OCI-LY7 (cell line): Measurements from ENCODE around the gene SH2B2. TPM values are rescaled to one million over a fixed set of nuclear protein-coding genes. Genes with fewer than 3 reads are reported as not detected.
"Not testable (repeated sequence)": the region's sequence is repeated elsewhere in the genome, so short reads cannot be mapped to it uniquely, and the experiment has no call there.

Source experiments
- BruUV-seq: library from RNA; stranded (reverse); fragments of 400-500 nt; replicated peaks from 2 replicates; lab custom pipeline; 2021; lab: Mats Ljungman, UMichigan
- CTCF ChIA-PET: fragments of 300-600 bp; sonication (Branson Sonifier 250); formaldehyde crosslinking; loops from one replicate; lab custom pipeline; 2022; ENCODE audit warnings: antibody characterized with exemption; ENCODE audit not compliant: unreplicated experiment; lab: Charles Lee
- POLR2A ChIA-PET: fragments of 300-600 bp; sonication (Branson Sonifier 250); formaldehyde crosslinking; loops from one replicate; lab custom pipeline; 2022; ENCODE audit warnings: antibody characterized with exemption; lab: Charles Lee
- DNase-seq: peaks from one replicate; pipeline ENCODE4 v3.0.0-alpha.2; 2015; ENCODE audit warnings: low spot score
- H2AFZ ChIP-seq: fragments of 200-600 bp; sonication (generic), shearing (Covaris generic); 2 replicates; pipeline ENCODE4 v1.6.1; 2014; ENCODE audit warnings: mild to moderate bottlenecking, antibody characterized with exemption, low read length, moderate library complexity
- H3K27ac ChIP-seq: fragments of 200-600 bp; sonication (generic); 2 replicates; pipeline ENCODE4 v1.5.1; 2014; ENCODE audit warnings: mixed run types, low read depth, mild to moderate bottlenecking, moderate library complexity, low read length, inconsistent platforms; ENCODE audit not compliant: poor library complexity, severe bottlenecking
- H3K36me3 ChIP-seq: fragments of 200-600 bp; sonication (generic); 2 replicates; pipeline ENCODE4 v1.6.1; 2014; ENCODE audit warnings: mild to moderate bottlenecking, antibody characterized with exemption, low read length, moderate library complexity, mixed read lengths; ENCODE audit not compliant: insufficient read depth
- H3K4me1 ChIP-seq: fragments of 200-600 bp; sonication (generic); 2 replicates; pipeline ENCODE4 v1.5.1; 2014; ENCODE audit warnings: mild to moderate bottlenecking, low read length; ENCODE audit not compliant: insufficient read depth, poor library complexity, severe bottlenecking
- H3K4me2 ChIP-seq: fragments of 200-600 bp; sonication (generic); 2 replicates; pipeline ENCODE4 v1.6.1; 2014; ENCODE audit warnings: mild to moderate bottlenecking, low read length
- H3K4me3 ChIP-seq: fragments of 200-600 bp; sonication (generic); 2 replicates; pipeline ENCODE4 v1.5.1; 2014; ENCODE audit warnings: mild to moderate bottlenecking, low read depth, low read length; ENCODE audit not compliant: poor library complexity, severe bottlenecking
- H3K79me2 ChIP-seq: fragments of 200-600 bp; sonication (generic); 2 replicates; pipeline ENCODE4 v1.6.1; 2016; ENCODE audit warnings: low read depth, mild to moderate bottlenecking, low read length, moderate library complexity, mixed read lengths; ENCODE audit not compliant: insufficient read depth
- H3K9me2 ChIP-seq: fragments of 200-600 bp; sonication (generic); 2 replicates; pipeline ENCODE4 v1.6.1; 2016; ENCODE audit warnings: mild to moderate bottlenecking, low read length, mixed read lengths; ENCODE audit not compliant: insufficient read depth
- H3K9me3 ChIP-seq: fragments of 200-600 bp; sonication (generic); 2 replicates; pipeline ENCODE4 v1.6.1; 2014; ENCODE audit warnings: mild to moderate bottlenecking, mixed run types, low read length, mixed read lengths
- H4K20me1 ChIP-seq: fragments of 200-600 bp; sonication (generic); 2 replicates; pipeline ENCODE4 v1.6.1; 2014; ENCODE audit warnings: mild to moderate bottlenecking, antibody characterized with exemption, low read length, moderate library complexity, mixed read lengths; ENCODE audit not compliant: insufficient read depth
- EZH2phosphoT487 ChIP-seq: fragments of 200-600 bp; sonication (generic); IDR thresholded peaks from 2 replicates; pipeline ENCODE4 v1.6.1; 2018; ENCODE audit warnings: low read depth, borderline replicate concordance, mild to moderate bottlenecking, mixed run types, antibody characterized with exemption, low read length, moderate library complexity, mixed read lengths
- intact Hi-C: fragments of 100-400 bp; cut with micrococcal nuclease; formaldehyde crosslinking; loops from one replicate; pipeline ENCODE4 v1.10.0; 2022; ENCODE audit not compliant: unreplicated experiment
- total RNA-seq, 2 experiments: library from RNA; depleted of rRNA in 1 of 2; stranded (reverse); fragments of >200 nt in 1 of 2; shearing (Covaris generic) in 1 of 2; gene quantifications; 2 replicates each; pipeline ENCODE4 v1.2.3, GENCODE V29; 2014 to 2022
- TF ChIP-seq, protein P1 (sequence below): fragments of 200-600 bp; sonication (generic); conservative IDR thresholded peaks from 2 replicates; pipeline ENCODE4 v1.5.1; 2014; ENCODE audit warnings: mild to moderate bottlenecking, antibody characterized with exemption, low read length, moderate library complexity, mixed read lengths

The SH2B2 gene
- total RNA-seq, 2 experiments from 2014 or later, result 42.0 to 131 TPM

GRCh38 chr7:102321351-102322201 is 34.9 kb downstream of the SH2B2 start:
- TF ChIP-seq EZH2phosphoT487, result no peak
- TF ChIP-seq, protein P1, sequence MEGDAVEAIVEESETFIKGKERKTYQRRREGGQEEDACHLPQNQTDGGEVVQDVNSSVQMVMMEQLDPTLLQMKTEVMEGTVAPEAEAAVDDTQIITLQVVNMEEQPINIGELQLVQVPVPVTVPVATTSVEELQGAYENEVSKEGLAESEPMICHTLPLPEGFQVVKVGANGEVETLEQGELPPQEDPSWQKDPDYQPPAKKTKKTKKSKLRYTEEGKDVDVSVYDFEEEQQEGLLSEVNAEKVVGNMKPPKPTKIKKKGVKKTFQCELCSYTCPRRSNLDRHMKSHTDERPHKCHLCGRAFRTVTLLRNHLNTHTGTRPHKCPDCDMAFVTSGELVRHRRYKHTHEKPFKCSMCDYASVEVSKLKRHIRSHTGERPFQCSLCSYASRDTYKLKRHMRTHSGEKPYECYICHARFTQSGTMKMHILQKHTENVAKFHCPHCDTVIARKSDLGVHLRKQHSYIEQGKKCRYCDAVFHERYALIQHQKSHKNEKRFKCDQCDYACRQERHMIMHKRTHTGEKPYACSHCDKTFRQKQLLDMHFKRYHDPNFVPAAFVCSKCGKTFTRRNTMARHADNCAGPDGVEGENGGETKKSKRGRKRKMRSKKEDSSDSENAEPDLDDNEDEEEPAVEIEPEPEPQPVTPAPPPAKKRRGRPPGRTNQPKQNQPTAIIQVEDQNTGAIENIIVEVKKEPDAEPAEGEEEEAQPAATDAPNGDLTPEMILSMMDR, result no peak
- no peaks in the 10 kb centered on the region for H4K20me1 ChIP-seq
- no peaks in the 10 kb centered on the region for H3K9me2 ChIP-seq
- peaks cover 7% of the 10 kb centered on the region for H3K4me1 ChIP-seq
- H3K27ac ChIP-seq, result no peak overlapping the region
- no peaks in the 10 kb centered on the region for H3K9me3 ChIP-seq
- DNase-seq, result no peak
- BruUV-seq, result no TSS peak
- H3K36me3 ChIP-seq, result peaks cover 76% of the 10 kb centered on the region
- ChIA-PET POLR2A (no interaction called here), CTCF (no interaction called here)
- no peaks in the 10 kb centered on the region for H3K79me2 ChIP-seq
- H3K4me3 ChIP-seq, result no peak overlapping the region
- no peak overlapping the region; the same call in 1 of the 2 replicates for H3K4me2 ChIP-seq
- intact Hi-C loops, result loop anchor here (5.0 kb wide), 2 partner anchors 34 to 66 kb away; partner anchors contain the start of gene SH2B2
- H2AFZ ChIP-seq, result no peak overlapping the region

DNA sequence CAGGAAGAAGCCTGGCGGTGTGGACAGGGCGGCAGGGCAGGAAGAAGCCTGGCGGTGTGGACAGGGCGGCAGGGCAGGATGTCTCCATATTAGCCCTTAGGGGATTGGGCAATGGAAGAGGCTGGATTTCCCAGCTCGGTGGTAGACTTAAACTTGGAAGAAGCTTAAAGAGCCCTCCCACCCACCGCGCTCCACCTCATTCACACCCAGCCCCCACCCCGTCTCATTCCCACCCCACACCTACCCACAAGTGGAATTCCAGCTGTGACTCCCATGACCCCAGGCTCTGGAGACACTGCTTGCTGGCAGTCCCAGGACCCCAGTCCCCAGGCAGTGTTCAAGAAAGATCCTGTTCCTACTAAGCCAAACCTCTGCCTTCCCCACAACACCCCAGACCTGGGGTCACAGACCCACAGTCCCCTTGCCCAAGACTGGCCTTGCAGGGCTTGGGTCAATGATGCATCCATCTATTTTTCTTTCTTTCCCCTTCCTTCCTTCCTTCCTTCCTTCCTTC is 35.6 kb downstream of the SH2B2 start:
- Histone ChIP-seq H3K4me3 (no peak overlapping the region), H4K20me1 (no peaks in the 10 kb centered on the region), H2AFZ (no peak overlapping the region), H3K9me2 (no peaks in the 10 kb centered on the region), H3K4me2 (no peak overlapping the region), H3K9me3 (no peaks in the 10 kb centered on the region), H3K36me3 (peaks cover 69% of the 10 kb centered on the region), H3K79me2 (no peaks in the 10 kb centered on the region), H3K4me1 (peaks cover 7% of the 10 kb centered on the region), H3K27ac (no peak overlapping the region)
- ChIA-PET POLR2A (interaction anchor here (0.7 kb wide), 1 partner anchor 10 kb away, joined by 6 read pairs; no protein-coding TSS in a partner anchor), CTCF (no interaction called here)
- no peak for TF ChIP-seq EZH2phosphoT487
- TF ChIP-seq, protein P1, result no peak
- DNase-seq, result no peak
- no TSS peak for BruUV-seq
- intact Hi-C loops, result loop anchor here (5.0 kb wide), 2 partner anchors 35 to 65 kb away; partner anchors contain the start of gene SH2B2

DNA sequence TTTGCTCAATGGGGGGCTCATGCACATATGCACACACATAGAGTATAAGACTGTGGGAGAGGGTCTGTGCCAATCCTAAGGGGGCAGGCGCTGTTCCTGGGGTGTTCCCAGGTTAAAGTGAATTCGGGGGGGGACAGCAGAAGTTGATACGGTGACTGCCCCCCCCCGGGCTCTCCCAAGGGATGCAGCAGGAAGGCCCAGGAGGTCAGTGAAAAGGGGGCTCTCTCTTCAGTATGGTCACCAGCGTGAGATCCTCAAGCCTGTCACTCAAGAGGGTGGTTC is 37.2 kb downstream of the SH2B2 start:
- no peak for DNase-seq
- Histone ChIP-seq H3K9me3 (no peaks in the 10 kb centered on the region), H3K9me2 (no peaks in the 10 kb centered on the region), H3K27ac (no peak overlapping the region), H3K4me2 (no peak overlapping the region), H2AFZ (no peak overlapping the region), H3K36me3 (peaks cover 53% of the 10 kb centered on the region), H3K4me3 (no peak overlapping the region), H3K79me2 (no peaks in the 10 kb centered on the region), H3K4me1 (peaks cover 16% of the 10 kb centered on the region), H4K20me1 (no peaks in the 10 kb centered on the region)
- TF ChIP-seq EZH2phosphoT487, result no peak
- TF ChIP-seq, protein P1, result no peak
- BruUV-seq, result no TSS peak
- intact Hi-C loops, result loop anchor here (5.0 kb wide), 2 partner anchors 37 to 63 kb away; partner anchors contain the start of gene SH2B2
- POLR2A ChIA-PET, result no interaction called here
- CTCF ChIA-PET, result no interaction called here

- POLR2A ChIA-PET, result interaction anchor here (0.6 kb wide), 1 partner anchor 32 kb away, joined by 3 read pairs; no protein-coding TSS in a partner anchor
- H3K4me2 ChIP-seq, H3K9me2 ChIP-seq, H4K20me1 ChIP-seq, BruUV-seq, H3K9me3 ChIP-seq, H3K4me3 ChIP-seq, H3K27ac ChIP-seq, intact Hi-C loops, CTCF ChIA-PET, H2AFZ ChIP-seq, H3K79me2 ChIP-seq, DNase-seq: not testable (repeated sequence)
- Histone ChIP-seq H3K36me3 (peaks cover 40% of the 10 kb centered on the region), H3K4me1 (peaks cover 22% of the 10 kb centered on the region)
These were observed 38.4 kb downstream of the SH2B2 start for GRCh38 chr7:102325106-102325505.
